Amygdala (tissue), 56 donors: ENCODE results near the gene LMF2.
"Not testable (repeated sequence)": the region's sequence is repeated elsewhere in the genome, so short reads cannot be mapped to it uniquely, and the experiment has no call there.

Experiments used
- DNase-seq, 56 donors: peaks; one replicate each; lab custom pipeline; 2025; lab: John Stamatoyannopoulos, UW

Gene LMF2

DNA sequence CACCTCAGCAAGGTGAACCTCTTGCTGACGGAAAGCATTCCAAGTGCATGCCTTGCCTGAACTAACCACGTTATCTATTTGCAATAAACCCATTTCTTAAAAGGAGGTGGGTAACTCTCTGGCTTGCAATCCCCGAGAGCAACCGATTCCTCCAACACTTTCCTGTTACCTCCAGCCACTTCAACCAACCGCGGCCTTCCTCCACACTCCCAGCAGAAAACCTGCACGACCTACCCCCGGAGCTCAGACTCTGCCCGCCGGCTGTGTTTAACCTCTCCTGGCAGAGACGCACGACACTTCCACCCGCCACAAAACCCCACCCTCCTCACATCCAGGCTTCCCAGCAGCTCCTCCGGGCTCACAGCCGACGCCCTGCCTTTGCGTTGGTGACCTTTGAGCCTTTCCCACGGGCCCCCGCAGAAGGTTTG lies 17.2 kb upstream of the LMF2 start:
- no peak for DNase-seq

DNA sequence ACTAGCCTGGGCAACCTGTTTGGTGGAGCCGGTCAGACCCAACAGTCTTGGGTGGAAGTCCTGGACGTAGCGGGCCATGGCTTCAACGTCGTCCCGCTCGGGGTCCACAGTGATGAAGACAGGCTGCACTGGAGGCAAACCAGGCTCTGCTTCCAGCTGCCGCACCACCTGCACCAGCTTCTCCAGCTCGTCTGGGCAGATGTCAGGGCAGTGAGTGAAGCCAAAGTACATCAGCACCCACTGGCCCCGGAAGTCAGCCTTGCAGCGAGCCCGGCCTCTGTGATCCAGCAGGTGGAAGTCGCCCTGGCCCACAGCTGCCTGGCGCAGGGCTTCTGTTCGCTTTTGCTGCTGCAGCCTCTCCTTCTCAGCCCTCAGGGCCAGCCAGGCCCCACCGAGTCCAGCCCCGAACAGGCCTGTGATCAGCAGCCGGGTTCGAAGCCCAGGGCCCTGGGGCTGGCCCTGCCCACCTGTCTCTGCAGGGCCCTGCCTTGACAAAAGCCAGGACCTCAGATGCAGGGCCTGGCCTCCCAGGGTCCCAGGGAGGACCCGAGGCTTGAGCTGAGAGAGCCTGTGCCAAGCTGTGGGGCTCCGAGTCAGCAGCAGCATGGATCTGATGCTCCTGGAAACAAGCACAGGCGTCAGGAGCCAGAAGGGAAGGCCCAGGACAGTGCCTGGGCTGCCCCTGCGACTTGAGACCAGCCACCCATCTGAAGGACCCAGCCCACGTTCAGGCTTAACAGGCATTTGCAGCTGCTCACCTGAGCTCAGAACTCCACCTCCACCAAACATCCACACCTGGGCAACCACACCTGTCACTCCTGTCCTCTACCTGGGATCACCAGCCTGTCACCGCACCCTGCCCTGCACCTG lies 16.5 kb upstream of the LMF2 start:
- no peak for DNase-seq

- DNase-seq: no peak
Measured at GRCh38 chr22:50523458-50523805, 15.9 kb upstream of the LMF2 start.

DNA sequence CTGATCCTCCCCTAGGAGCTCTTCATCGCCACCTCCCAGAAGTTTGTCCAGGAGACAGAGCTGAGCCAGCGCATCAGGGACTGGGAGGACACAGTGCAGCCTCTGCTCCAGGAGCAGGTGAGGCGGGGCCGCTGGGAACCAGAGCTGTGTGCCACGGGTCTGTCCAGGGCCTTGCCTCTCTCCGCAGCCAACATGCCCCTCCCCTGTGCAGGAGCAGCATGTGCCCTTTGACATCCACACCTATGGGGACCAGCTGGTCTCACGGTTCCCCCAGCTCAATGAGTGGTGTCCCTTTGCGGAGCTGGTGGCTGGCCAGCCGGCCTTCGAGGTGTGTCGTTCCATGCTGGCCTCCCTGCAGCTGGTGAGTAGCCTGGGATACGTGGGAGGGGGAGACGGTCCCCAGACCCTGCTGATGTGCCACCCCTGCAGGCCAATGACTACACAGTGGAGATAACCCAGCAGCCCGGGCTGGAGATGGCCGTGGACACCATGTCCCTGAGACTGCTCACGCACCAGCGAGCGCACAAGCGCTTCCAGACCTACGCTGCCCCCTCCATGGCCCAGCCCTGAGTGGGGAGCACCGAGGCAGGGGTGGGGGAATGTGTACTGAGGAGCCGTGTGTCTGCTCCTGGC lies 15.4 kb upstream of the LMF2 start:
- DNase-seq: no peak

- no peak for DNase-seq
Measured at GRCh38 chr22:50522208-50522805, 14.8 kb upstream of the LMF2 start.

DNA sequence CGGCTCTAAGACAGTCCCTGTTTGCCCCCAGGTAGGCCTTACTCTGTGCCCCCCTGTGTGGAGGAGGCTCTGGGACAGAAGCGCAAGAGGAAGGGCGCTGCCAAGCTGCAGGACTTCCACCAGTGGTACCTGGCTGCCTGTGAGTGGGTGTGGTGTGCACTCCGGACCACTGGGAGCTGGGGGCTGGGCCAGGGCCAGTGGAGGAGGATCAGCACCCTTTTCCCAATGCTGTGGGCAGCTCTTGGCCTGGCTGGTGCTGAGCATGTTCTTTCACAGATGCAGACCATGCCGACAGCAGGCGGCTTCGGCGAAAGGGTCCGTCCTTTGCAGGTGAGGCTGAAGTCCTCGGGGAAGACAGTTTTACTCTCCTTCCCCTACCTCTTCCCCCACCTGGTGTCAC lies 14.2 kb upstream of the LMF2 start:
- no peak for DNase-seq

DNA sequence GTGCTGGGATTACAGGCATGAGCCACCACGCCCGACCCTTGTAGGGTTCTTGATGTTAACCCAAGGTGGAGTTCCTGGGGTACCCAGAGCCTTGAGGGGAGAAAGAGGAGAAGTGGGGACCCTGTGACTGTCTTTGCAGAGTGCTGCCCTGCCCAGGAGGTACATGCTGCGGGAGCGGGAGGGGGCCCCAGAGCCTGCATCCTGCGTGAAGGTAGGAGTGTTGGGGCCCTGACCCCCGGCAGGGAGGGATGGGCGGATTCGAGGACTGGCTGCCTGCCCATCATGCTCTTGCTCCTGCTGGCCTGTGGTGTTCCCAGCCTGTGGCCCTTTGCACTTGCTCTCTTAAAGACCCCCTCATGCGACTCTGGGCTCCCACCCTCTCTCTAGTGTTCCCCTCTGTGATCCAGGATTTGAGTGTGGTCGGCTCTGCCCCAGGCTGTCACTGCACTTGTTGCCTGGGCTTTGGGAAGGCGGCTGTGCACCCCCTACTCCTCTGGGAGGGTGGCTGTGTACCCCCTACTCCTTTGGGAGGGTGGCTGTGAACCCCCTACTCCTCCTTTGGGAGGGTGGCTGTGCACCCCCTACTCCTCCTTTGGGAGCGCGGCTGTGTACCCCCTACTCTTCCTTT lies 13.4 kb upstream of the LMF2 start:
- no peak for DNase-seq

DNA sequence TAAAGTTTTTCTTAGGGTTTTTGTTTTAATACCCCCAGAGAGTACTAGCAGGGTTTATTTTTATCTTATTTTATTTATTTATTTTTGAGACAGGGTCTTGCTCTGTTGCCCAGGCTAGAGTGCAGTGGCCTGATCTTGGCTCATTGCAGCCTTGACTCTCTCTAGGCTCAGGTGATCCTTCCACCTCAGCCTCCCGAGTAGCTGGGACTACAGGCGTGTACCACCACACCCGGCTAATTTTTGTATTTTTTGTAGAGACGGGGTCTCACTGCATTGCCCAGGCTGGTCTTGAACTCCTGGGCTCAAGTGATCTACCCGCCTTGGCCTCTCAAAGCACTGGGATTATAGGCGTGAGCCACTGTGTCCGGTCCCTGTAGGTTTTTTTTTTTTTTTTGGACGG lies 12.7 kb upstream of the LMF2 start:
- DNase-seq: not testable (repeated sequence)

- DNase-seq: no peak
Measured at GRCh38 chr22:50519151-50519550, 11.6 kb upstream of the LMF2 start.

DNA sequence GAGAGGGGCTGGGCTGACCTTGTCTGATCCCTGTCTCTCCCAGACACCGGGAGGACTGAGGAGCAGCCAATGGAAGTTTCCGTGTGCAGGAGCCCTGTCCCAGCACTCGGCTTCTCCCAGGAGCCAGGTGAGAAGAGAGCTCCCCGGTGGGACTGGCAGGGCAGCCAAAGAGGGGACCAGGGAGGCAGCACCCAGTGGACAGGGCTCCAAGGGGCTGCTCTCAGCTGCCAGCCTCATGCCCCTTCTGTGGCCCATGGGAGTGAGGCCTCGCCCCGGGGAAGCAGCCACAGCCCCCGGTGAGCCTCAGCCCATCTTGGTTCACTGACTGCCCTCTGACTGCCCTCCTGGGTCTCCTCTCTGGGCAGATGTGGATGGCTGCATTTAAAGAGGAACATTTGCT lies 11.1 kb upstream of the LMF2 start:
- DNase-seq: no peak

DNA sequence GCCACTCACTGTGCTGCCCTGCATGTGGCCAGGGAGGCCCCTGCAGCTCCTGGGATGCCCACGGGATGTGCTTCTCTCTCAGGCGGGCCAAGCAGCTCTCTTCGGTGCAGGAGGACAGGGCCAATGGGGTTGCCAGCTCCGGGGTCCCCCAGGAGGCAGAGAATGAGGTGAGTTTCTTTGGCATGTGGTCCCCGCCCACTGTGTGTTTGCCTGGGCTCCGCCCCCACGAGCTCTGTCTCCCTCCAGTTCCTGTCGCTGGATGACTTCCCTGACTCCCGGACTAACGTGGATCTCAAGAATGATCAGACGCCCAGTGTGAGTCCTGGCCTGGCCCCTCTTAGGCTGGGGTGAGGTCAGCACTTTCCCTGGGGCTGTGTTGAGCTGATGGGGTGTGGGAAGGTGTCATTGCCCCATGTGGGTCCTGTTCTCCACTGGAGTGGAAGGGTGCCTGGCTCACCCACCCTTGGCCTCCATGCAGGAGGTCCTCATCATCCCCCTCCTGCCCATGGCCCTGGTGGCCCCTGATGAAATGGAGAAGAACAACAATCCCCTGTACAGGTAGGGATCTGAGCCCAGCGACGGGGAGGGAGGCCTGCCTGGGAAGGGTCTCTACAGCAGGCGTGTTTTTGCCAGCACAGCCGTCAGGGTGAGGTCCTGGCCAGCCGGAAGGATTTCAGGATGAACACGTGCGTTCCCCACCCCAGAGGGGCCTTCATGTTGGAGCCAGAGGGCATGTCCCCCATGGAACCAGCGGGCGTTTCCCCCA lies 10.2 kb upstream of the LMF2 start:
- DNase-seq: no peak

GRCh38 chr22:50516891-50517290 lies 9.4 kb upstream of the LMF2 start:
- DNase-seq: no peak

DNA sequence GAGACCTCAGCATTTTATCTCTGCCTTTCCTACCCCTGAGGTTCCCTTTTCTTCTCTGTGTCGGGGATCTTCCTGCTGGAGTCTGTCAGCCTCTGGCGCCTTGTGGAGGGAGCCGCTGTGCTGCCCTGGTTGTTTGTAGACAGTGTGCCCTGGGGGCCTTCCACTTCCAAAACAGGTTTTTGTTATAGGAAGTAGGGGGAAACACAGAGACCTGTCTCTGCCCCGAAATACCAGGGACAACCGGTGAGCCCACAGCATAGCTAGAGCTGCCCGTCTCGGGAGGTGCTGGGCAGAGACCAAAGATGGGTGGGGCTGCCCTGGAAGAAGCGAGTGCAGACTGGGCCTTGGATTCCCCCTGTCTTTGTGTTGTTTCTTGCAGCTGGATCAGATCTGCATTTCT lies 8.6 kb upstream of the LMF2 start:
- no peak for DNase-seq

DNA sequence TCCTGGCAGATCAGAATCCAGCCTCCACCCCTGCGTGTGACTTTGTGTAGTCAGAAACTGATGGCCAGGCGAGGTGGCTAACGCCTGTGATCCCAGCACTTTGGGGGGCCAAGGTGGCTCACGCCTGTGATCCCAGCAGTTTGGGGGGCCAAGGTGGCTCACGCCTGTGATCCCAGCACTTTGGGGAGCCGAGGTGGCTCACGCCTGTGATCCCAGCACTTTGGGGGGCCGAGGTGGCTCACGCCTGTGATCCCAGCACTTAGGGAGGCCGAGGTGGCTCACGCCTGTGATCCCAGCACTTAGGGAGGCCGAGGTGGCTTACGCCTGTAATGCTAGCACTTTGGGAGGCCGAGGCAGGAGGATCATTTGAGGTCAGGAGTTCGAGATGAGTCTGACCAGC lies 5.7 kb upstream of the LMF2 start:
- no peak for DNase-seq

GRCh38 chr22:50508897-50509296 lies 1.4 kb upstream of the LMF2 start:
- no peak for DNase-seq

DNA sequence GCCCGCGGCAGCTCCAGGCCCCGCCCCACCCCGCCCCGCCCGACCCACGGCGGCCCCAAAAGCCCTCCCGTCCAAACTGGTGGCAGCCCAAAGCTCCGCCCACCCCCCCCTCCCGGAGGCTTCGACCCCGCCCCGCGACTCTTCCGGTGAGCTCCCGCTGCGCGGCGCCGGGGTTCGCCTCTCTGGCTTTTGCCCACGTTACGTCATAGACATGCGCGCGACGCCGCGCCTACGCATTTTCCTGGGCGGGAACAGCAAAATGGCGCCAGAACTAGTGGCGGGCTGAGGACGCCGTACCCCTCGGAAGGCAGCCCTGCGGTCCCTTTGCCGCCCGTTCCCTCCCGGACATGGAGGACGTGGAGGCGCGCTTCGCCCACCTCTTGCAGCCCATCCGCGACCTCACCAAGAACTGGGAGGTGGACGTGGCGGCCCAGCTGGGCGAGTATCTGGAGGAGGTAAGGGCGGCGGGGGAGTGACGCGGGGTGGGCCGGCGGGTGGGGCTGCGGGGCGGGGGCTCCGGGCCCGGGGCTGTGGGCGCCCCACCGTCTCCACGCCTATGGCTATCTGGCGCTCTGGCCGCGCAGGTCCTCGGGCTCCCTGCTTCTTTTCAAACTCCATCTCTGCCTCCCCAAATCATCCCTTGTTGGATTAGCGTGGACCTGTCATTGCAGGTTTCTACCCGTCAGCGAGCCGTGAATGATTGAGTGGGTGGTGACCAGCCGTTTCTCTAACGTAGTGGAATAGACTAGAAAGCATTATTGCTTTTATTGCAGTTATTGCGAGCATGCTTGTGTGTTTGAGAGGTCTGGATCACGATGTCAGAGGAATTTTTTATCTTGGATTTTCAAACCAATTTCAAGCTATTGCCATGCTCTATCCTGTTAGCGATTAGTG lies 736 bp upstream of the LMF2 start, which contains the start of gene NCAPH2:
TSS of gene NCAPH2 (plus strand) at position 234 of the 894 bp plus-strand sequence. CDS start at position 348, 114 bp downstream.
- DNase-seq: peak in 49 of 56 donors; percentile 64 to 100 (median 97)

DNA sequence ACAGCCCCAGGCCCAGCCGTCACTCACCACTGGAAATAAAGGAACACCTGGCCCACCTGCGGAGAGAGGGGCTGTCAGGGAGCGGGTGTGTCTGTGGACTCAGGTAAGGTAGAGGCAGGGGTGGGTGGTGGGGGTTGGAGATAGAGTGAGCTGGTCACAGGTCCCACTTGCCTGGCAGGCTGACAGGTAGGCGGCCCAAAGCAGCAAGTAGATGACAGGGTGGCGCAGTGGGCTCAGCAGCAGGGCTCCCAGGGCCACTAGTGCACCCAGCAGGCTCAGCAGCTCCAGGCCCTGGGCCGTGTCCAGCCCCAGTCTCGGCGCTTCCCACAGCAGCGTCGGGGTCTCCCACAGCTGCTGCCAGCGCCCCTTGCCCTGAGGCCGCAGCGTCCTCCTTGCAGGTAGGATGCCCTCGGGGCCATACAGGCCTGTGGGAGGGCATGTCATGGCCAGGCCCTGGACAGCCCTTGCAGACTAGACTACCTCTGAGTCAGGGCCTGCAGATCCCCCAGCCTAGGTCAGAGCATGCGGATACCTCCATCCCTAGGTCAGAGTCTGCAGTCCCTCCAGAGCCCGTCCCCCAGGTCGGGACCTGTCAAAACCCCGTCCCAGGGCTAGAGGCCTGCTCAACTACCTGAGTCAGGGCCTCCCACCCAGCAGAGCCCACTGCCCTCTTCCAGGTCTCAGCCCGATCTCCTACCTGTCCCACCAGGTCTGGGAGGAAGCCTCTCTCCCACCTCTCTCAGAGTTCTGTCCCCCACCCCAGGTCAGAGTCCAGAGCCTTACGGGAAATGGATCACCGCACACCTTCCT lies 686 bp downstream of the LMF2 start:
- DNase-seq: peak in 1 of 56 donors; percentile 41

DNA sequence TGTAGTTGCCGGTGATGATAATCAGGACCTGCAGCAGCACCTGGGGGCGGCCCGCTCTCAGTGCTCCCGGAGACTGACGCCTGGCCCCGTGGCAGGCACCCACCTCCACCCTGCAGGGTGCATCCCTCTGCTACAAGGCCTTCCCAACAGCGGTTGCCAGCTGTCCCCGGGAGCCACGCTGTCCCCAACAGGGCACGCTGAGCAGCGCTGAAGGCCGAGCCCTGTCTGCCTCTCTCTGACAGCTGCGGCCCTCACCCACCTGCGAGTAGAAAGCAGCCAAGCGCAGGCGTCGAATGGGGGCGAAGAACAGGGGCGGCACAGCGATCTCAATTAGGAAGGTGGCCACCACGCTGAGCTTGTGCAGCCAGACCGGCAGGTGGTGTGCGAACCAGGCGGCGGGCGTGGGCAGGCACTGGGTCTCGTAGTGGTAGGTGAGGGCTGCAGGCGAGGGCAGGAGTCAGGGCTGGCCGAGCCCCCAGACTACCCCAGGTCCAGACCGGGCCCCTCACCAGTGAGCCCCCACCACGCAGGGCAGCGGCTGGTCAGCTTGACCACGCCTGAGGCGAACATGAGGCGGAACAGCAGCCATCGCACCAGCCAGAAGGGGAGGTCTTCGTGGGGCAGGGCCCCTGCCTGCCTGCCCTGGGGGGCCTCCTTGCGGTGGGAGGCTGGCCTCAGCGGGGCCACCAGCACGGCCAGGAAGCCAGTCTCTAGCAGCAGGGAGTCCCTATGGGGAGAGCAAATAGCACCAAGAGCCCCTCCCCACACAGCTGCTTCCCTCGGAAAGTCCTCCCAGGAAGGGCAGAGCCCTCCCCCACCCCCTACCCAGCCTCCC lies 1.5 kb downstream of the LMF2 start:
- no peak for DNase-seq
